Measurements from ENCODE around the gene LIPC. TPM values are rescaled to one million over a fixed set of nuclear protein-coding genes. Genes with fewer than 3 reads are reported as not detected.

The LIPC gene
- total and polyA plus RNA-seq, 2 donors (not counting 1 experiment from before 2014, with no cell fraction given) = 0.82 to 4.0 TPM

GRCh38 chr15:58616171-58616570 is 184.4 kb downstream of the LIPC start:
- Histone ChIP-seq H3K27ac (ENCODE audit: insufficient read depth, low read length) (no peak overlapping the region), H3K9ac (ENCODE audit: insufficient read depth, low read length) (no peak overlapping the region), H2AFZ (ENCODE audit: low read length) (no peak overlapping the region), H3K4me1 (ENCODE audit: control insufficient read depth, extremely low read depth, insufficient read depth, low read length) (no peaks in the 10 kb centered on the region), H3K4me3 (replicated peaks in 1 of 4; ENCODE audit: control extremely low read depth in 1 of 4, insufficient read depth in 1 of 4, low read depth in 3 of 4, low read length in 4 of 4) (no peak overlapping the region), H3K36me3 (ENCODE audit: control insufficient read depth, insufficient read depth, low read length) (peaks cover 2% of the 10 kb centered on the region), H3K9me3 (ENCODE audit: control insufficient read depth, insufficient read depth, low read depth, low read length) (no peaks in the 10 kb centered on the region), H3K4me2 (ENCODE audit: extremely low read depth, insufficient read depth, low read length) (no peak overlapping the region), H3K79me2 (ENCODE audit: control insufficient read depth, insufficient read depth, low read length) (peaks cover 7% of the 10 kb centered on the region), H4K20me1 (ENCODE audit: control insufficient read depth, extremely low read depth, insufficient read depth, low read length) (no peaks in the 10 kb centered on the region), H3K27me3 (ENCODE audit: control insufficient read depth, insufficient read depth, low read length) (no peaks in the 10 kb centered on the region)
- TF ChIP-seq EZH2 (IDR thresholded peaks at IDR 0.05; ENCODE audit: low read length, missing control alignments) = no peak
- no peak for TF ChIP-seq CTCF (conservative IDR thresholded peaks at IDR 0.05 in 1 of 2, IDR thresholded peaks at IDR 0.05 in 1 of 2; ENCODE audit: low read depth in 1 of 2, low read length in 2 of 2)
- no peak for DNase-seq (ENCODE audit: low read depth in 2 of 2)
